AG10803 (cell line): ENCODE data around the gene PDGFA.
A peak's percentile ranks its signal among the peaks of the same experiment; 100 is the strongest.

ENCODE experiments used
- DNase-seq: peaks from one replicate; pipeline ENCODE4 v3.0.0; 2010; ENCODE audit warnings: low read depth
- H3K4me3 ChIP-seq: 2 replicates; pipeline ENCODE4 v1.5.1; 2011; ENCODE audit warnings: mild to moderate bottlenecking, low read length, control low read depth
- TF ChIP-seq, protein P1 (sequence below): conservative IDR thresholded peaks from 2 replicates; pipeline ENCODE4 v1.5.1; 2011; ENCODE audit warnings: mild to moderate bottlenecking, low read length, control low read depth, inconsistent platforms

Gene PDGFA

DNA sequence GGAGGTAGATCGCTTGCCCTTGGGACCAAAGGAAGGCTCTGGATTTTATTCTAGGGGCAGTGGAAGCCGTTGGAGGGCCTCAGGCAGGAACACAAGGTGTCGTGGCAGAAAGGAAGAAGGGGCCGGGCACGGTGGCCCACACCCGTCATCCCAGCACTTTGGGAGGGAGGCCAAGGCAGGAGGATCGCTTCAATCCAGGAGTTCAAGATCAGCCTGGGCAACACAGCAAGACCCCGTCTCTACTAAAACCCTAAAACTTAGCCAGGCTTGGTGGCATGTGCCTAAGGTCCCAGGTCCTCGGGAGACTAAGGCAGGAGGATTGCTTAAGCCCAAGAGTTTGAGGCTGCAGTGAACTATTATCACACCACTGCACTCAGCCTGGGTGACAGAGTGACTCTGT is 5.2 kb upstream of the PDGFA start:
- DNase-seq: no peak
- H3K4me3 ChIP-seq: no peak overlapping the region
- TF ChIP-seq, protein P1, sequence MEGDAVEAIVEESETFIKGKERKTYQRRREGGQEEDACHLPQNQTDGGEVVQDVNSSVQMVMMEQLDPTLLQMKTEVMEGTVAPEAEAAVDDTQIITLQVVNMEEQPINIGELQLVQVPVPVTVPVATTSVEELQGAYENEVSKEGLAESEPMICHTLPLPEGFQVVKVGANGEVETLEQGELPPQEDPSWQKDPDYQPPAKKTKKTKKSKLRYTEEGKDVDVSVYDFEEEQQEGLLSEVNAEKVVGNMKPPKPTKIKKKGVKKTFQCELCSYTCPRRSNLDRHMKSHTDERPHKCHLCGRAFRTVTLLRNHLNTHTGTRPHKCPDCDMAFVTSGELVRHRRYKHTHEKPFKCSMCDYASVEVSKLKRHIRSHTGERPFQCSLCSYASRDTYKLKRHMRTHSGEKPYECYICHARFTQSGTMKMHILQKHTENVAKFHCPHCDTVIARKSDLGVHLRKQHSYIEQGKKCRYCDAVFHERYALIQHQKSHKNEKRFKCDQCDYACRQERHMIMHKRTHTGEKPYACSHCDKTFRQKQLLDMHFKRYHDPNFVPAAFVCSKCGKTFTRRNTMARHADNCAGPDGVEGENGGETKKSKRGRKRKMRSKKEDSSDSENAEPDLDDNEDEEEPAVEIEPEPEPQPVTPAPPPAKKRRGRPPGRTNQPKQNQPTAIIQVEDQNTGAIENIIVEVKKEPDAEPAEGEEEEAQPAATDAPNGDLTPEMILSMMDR: no peak

DNA sequence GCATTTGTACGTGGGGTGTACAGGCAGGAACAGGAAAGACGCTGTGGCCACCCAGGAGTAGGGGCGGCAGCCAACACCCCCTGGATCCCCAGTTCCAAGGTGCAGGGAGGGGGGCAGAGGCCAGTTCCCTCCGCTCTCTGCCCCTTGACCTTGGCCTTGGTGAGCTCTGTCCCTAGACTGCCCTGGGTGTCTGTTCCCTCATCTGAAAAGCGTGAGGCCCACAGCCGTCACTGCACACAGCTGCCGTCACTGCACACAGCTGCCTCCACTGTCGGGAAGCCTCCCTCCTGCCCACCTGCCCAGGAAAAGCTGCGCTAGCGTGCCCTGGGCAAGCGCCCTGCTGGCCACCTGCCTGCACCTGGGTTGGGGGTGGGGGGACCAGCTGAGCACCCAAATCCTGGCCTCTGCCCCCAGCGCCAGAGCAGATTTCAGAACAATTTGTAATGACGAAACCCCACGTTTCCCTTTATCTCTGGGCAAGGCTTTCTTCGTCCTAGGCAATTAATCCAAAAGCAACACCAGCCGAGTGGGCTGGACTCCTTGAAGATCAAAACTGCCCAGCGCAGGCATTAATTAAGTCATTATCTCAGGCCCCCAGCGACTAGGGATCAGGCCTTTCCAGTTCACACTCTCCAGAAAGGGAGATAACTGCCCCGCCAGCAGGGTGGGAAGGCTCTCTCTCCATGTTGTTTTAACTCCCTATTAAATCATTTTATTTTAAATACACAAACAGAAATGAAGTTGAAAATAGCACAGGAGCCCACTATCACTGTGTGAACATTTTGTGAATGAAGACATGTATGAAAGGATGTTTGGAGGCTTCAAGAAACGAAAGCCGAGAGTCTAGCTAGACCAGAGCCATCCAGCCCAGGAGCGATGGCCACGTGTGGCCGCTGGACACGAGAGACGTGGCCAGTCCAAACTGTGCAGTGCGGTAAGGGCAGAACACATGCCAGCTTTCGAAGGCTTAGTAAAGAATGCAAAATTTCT is 4.0 kb upstream of the PDGFA start:
- TF ChIP-seq, protein P1: no peak
- H3K4me3 ChIP-seq: no peak overlapping the region
- DNase-seq: no peak

- no peak overlapping the region for H3K4me3 ChIP-seq
- TF ChIP-seq, protein P1: no peak
- DNase-seq: no peak
These were observed 3.3 kb upstream of the PDGFA start for GRCh38 chr7:522951-523314.

- TF ChIP-seq, protein P1: no peak
- peak; percentile 31 for DNase-seq
- H3K4me3 ChIP-seq: peak overlapping the region; percentile 29
These were observed 2.7 kb upstream of the PDGFA start for GRCh38 chr7:522071-522950.

DNA sequence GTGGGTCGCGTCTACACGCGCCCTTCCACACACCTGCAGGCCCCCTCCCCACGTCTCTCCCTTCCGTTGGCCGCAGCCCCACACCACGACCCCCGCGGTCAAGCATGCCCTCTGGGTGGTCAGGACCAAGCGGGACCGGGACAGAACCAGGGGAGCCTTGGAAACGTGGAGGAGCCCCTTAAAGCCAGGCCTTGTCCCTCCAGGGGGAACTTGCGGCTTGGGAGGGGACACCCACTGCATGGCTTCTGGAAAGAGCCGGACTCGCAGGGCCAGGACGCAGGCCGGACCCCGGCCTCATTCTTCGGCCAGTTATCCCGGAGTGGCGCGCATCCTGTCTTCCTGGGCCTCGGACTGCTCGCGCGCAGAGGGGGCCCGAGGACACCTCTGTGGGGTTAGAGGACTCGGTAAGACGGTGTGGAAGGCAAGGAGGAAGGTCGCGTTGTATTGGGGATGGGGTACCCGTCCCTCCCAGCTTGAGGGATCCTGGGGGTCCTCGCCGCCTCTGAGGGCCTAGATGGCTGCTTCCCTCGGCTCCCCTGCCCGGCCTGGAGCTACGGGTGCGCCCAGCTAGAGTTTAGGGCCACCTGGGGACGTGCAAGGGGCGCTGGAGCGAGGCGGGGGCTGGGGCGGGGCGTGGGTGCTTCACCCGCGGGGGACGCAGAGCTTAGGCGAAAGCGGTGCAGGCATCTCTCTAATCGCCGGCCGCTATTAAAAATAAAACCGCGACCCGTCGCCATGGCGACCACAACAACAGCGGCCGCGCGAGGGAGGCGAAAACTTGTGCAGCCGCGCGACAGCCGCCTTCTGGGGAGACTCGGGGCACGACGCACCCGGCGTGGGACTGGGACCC is 1.8 kb upstream of the PDGFA start:
- DNase-seq: peak; percentile 45
- H3K4me3 ChIP-seq: no peak overlapping the region
- TF ChIP-seq, protein P1: no peak

- DNase-seq: no peak
- peak overlapping the region; percentile 39 for H3K4me3 ChIP-seq
- TF ChIP-seq, protein P1: no peak; the same call in 1 of the 2 replicates
These were observed 986 bp upstream of the PDGFA start for GRCh38 chr7:520503-521161.
